Gastrocnemius medialis (tissue), 4 donors: ENCODE data around the gene C19orf12.

Experiments used
- POLR2A ChIP-seq, 2 donors: fragments of 450-650 bp; IDR thresholded peaks; one replicate each; pipeline ENCODE4 v1.6.1; 2017; ENCODE audit warnings: antibody characterized with exemption in 2 of 2, mild to moderate bottlenecking in 2 of 2, moderate library complexity in 2 of 2
- TF ChIP-seq, protein P1 (sequence below), 5 experiments: fragments of 450-650 bp in 3 of 5; fragments of 200-600 bp in 2 of 5; sonication (generic) in 2 of 5; IDR thresholded peaks in 4 of 5; conservative IDR thresholded peaks in 1 of 5; 1 replicate in 4 of 5; 2 replicates in 1 of 5; pipeline ENCODE4 v1.5.1; 2016 to 2019; ENCODE audit warnings: antibody characterized with exemption in 5 of 5, mild to moderate bottlenecking in 3 of 5, moderate library complexity in 3 of 5

- TF ChIP-seq POLR2A (IDR thresholded peaks at IDR 0.05), result no peak
- TF ChIP-seq, protein P1, sequence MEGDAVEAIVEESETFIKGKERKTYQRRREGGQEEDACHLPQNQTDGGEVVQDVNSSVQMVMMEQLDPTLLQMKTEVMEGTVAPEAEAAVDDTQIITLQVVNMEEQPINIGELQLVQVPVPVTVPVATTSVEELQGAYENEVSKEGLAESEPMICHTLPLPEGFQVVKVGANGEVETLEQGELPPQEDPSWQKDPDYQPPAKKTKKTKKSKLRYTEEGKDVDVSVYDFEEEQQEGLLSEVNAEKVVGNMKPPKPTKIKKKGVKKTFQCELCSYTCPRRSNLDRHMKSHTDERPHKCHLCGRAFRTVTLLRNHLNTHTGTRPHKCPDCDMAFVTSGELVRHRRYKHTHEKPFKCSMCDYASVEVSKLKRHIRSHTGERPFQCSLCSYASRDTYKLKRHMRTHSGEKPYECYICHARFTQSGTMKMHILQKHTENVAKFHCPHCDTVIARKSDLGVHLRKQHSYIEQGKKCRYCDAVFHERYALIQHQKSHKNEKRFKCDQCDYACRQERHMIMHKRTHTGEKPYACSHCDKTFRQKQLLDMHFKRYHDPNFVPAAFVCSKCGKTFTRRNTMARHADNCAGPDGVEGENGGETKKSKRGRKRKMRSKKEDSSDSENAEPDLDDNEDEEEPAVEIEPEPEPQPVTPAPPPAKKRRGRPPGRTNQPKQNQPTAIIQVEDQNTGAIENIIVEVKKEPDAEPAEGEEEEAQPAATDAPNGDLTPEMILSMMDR (IDR thresholded peaks at IDR 0.05 in 4 of 5, conservative IDR thresholded peaks at IDR 0.05 in 1 of 5), result no peak
These were observed 56.7 kb downstream of the C19orf12 start for GRCh38 chr19:29658221-29658991.
